ENCODE data around the gene GHR. TPM values are rescaled to one million over a fixed set of nuclear protein-coding genes. Genes with fewer than 3 reads are reported as not detected.

The GHR gene
- total RNA-seq, 3 donors from 2014 or later (not counting 1 experiment from before 2014, with no cell fraction given), result not detected

- Histone ChIP-seq H3K9me3 (ENCODE audit: control insufficient read depth, insufficient read depth, low read length) (no peaks in the 10 kb centered on the region), H3K27me3 (ENCODE audit: control insufficient read depth, insufficient read depth, low read length) (no peaks in the 10 kb centered on the region), H3K36me3 (ENCODE audit: control insufficient read depth, insufficient read depth, low read length) (no peaks in the 10 kb centered on the region), H3K4me3 (ENCODE audit: low read length) (no peak overlapping the region), H3K4me1 (ENCODE audit: control insufficient read depth, insufficient read depth, low read length) (no peaks in the 10 kb centered on the region), H3K27ac (ENCODE audit: low read length) (no peak overlapping the region)
- peaks cover 0 to 2% of the 10 kb centered on the region in 2 donors for H3K27me3 Mint-ChIP-seq (ENCODE audit: low read depth in 2 of 2)
- H3K9me3 Mint-ChIP-seq, result no peaks in the 10 kb centered on the region
- H3K4me3 Mint-ChIP-seq, result no peak overlapping the region
- ATAC-seq, result no peak
- no peak overlapping the region for H3K27ac Mint-ChIP-seq
- H3K4me1 Mint-ChIP-seq, result peaks cover 12% of the 10 kb centered on the region in 2 donors
- TF ChIP-seq, protein P1, sequence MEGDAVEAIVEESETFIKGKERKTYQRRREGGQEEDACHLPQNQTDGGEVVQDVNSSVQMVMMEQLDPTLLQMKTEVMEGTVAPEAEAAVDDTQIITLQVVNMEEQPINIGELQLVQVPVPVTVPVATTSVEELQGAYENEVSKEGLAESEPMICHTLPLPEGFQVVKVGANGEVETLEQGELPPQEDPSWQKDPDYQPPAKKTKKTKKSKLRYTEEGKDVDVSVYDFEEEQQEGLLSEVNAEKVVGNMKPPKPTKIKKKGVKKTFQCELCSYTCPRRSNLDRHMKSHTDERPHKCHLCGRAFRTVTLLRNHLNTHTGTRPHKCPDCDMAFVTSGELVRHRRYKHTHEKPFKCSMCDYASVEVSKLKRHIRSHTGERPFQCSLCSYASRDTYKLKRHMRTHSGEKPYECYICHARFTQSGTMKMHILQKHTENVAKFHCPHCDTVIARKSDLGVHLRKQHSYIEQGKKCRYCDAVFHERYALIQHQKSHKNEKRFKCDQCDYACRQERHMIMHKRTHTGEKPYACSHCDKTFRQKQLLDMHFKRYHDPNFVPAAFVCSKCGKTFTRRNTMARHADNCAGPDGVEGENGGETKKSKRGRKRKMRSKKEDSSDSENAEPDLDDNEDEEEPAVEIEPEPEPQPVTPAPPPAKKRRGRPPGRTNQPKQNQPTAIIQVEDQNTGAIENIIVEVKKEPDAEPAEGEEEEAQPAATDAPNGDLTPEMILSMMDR (IDR thresholded peaks at IDR 0.05), result no peak
- DNase-seq, result peak in 1 of 2 donors; percentile 6
- WGBS (ENCODE audit: insufficient coverage), result 29% methylated on average over 3 of the region's 4 CpGs
- intact Hi-C loops (cut with micrococcal nuclease), result no loop called here
- H3K36me3 Mint-ChIP-seq, result no peaks in the 10 kb centered on the region
These were observed 322.2 kb downstream of the GHR start for GRCh38 chr5:42745426-42745825.

DNA sequence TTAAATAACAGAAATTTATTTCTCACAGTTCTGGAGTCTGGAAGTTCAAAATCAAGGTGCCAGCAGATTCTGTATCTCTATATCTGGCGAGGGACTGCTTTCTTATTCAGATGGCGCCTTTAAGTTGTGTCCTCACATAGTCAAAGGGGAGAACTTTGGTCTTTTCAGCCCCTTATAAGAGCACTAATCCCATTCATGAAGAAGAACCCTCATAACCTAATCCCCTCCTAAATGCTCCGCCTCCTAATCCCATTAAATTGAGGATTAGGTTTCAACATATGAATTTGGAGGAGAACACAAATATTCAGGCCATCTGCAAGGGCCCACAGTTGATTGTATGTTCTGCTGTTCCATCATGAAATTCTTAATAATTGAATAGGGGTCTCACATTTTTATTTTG lies 322.6 kb downstream of the GHR start:
- Histone ChIP-seq H3K4me3 (ENCODE audit: low read length) (no peak overlapping the region), H3K4me1 (ENCODE audit: control insufficient read depth, insufficient read depth, low read length) (no peaks in the 10 kb centered on the region), H3K27me3 (ENCODE audit: control insufficient read depth, insufficient read depth, low read length) (no peaks in the 10 kb centered on the region), H3K9me3 (ENCODE audit: control insufficient read depth, insufficient read depth, low read length) (no peaks in the 10 kb centered on the region), H3K27ac (ENCODE audit: low read length) (no peak overlapping the region), H3K36me3 (ENCODE audit: control insufficient read depth, insufficient read depth, low read length) (no peaks in the 10 kb centered on the region)
- WGBS (ENCODE audit: insufficient coverage), result 98% methylated on average over 3 of the region's 3 CpGs
- ATAC-seq (no peak), DNase-seq (no peak)
- Mint-ChIP-seq H3K36me3 (no peaks in the 10 kb centered on the region), H3K27me3 (ENCODE audit: low read depth in 2 of 2) (peaks cover 0 to 2% of the 10 kb centered on the region in 2 donors), H3K4me3 (no peak overlapping the region), H3K4me1 (peaks cover 12% of the 10 kb centered on the region in 2 donors), H3K27ac (no peak overlapping the region), H3K9me3 (no peaks in the 10 kb centered on the region)
- TF ChIP-seq, protein P1 (IDR thresholded peaks at IDR 0.05), result no peak
- intact Hi-C loops (cut with micrococcal nuclease), result no loop called here

DNA sequence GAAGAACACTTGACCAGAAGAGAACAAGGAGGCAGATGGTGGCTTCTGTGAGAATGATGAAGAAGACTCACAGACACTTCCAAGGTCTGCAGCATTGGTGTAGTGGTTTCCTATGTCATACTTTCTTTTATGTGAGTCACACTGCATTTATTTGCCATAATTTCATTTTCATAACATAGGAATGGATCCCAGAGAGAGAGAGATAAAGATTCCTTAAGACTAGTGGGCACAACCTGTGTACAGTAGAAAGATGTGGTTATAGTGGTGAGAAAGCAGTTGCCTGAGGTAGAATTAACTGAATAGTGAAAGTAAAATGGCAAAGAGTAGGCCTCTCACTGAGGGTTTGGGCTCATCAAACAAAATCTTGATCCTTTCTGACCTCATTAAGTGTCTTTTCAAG lies 325.8 kb downstream of the GHR start:
- Mint-ChIP-seq H3K4me3 (no peak overlapping the region), H3K36me3 (no peaks in the 10 kb centered on the region), H3K9me3 (no peaks in the 10 kb centered on the region), H3K27me3 (ENCODE audit: low read depth in 2 of 2) (no peaks in the 10 kb centered on the region), H3K4me1 (peaks cover 12% of the 10 kb centered on the region in 2 donors), H3K27ac (peak overlapping the region in 1 of 2 donors; percentile 3)
- no peaks in the 10 kb centered on the region for H3K36me3 ChIP-seq (ENCODE audit: control insufficient read depth, insufficient read depth, low read length)
- TF ChIP-seq, protein P1 (IDR thresholded peaks at IDR 0.05), result no peak
- no peaks in the 10 kb centered on the region for H3K9me3 ChIP-seq (ENCODE audit: control insufficient read depth, insufficient read depth, low read length)
- no peaks in the 10 kb centered on the region for H3K4me1 ChIP-seq (ENCODE audit: control insufficient read depth, insufficient read depth, low read length)
- ATAC-seq (peak in 2 of 3 donors; percentile 49 to 61), DNase-seq (peak in 1 of 2 donors; percentile 17)
- H3K27ac ChIP-seq (ENCODE audit: low read length), result no peak overlapping the region
- no peak overlapping the region for H3K4me3 ChIP-seq (ENCODE audit: low read length)
- H3K27me3 ChIP-seq (ENCODE audit: control insufficient read depth, insufficient read depth, low read length), result no peaks in the 10 kb centered on the region
- intact Hi-C loops (cut with micrococcal nuclease), result no loop called here

DNA sequence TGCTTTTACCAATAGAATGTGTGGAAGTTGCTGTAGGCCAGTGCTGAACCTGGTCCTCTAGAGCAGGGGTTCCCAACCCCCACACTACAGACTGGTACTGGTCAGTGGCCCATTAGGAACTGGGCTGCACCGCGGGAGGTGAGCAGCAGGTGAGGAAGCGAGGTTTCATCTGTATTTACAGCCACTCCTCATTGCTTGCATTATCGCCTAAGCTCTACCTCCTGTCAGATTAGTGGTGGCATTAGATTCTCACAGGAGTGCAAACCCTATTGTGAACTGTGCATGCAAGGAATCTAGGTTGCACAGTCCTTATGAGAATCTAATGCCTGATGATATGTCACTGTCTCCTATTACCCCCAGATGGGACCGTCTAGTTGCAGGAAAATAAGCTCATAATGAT lies 327.3 kb downstream of the GHR start:
- intact Hi-C loops (cut with micrococcal nuclease), result no loop called here

More for the DNA sequence above, 327.3 kb downstream of the GHR start:
- H3K36me3 Mint-ChIP-seq, result no peaks in the 10 kb centered on the region
- DNase-seq, result no peak
- ATAC-seq, result no peak
- 100% methylated on average over 4 of the region's 5 CpGs for WGBS (ENCODE audit: insufficient coverage)
- no peaks in the 10 kb centered on the region for H3K4me1 ChIP-seq (ENCODE audit: control insufficient read depth, insufficient read depth, low read length)
- peaks cover 12% of the 10 kb centered on the region in 2 donors for H3K4me1 Mint-ChIP-seq
- no peak overlapping the region for H3K27ac Mint-ChIP-seq
- H3K4me3 ChIP-seq (ENCODE audit: low read length), result no peak overlapping the region
- H3K27me3 ChIP-seq (ENCODE audit: control insufficient read depth, insufficient read depth, low read length), result no peaks in the 10 kb centered on the region
- no peaks in the 10 kb centered on the region for H3K9me3 ChIP-seq (ENCODE audit: control insufficient read depth, insufficient read depth, low read length)
- H3K9me3 Mint-ChIP-seq, result no peaks in the 10 kb centered on the region
- TF ChIP-seq, protein P1 (IDR thresholded peaks at IDR 0.05), result no peak
- no peak overlapping the region for H3K27ac ChIP-seq (ENCODE audit: low read length)
- H3K4me3 Mint-ChIP-seq, result no peak overlapping the region
- no peaks in the 10 kb centered on the region for H3K27me3 Mint-ChIP-seq (ENCODE audit: low read depth in 2 of 2)
- no peaks in the 10 kb centered on the region for H3K36me3 ChIP-seq (ENCODE audit: control insufficient read depth, insufficient read depth, low read length)
